CD4-positive, CD25-positive, alpha-beta regulatory T cell (primary cell): ENCODE measurements around the gene RASSF6. TPM values are rescaled to one million over a fixed set of nuclear protein-coding genes. Genes with fewer than 3 reads are reported as not detected.
"Not testable (repeated sequence)": the region's sequence is repeated elsewhere in the genome, so short reads cannot be mapped to it uniquely, and the experiment has no call there.

Experiments used
- ATAC-seq, 2 donors: fragments of 150-1000 bp; cut with Tn5 transposase; one replicate each; pipeline ENCODE4 v1.10.0; 2021; ENCODE audit warnings: low read depth in 2 of 2, moderate number of reproducible peaks in 2 of 2, moderate library complexity in 1 of 2
- DNase-seq, 3 donors: peaks; one replicate each; pipeline versions ENCODE4 v3.0.0 to v3.0.0-alpha.2; 2012 to 2022; ENCODE audit warnings: mixed read lengths in 1 of 3
- H3K27ac ChIP-seq: one replicate; pipeline ENCODE4 v1.7.0; 2013; ENCODE audit warnings: mild to moderate bottlenecking, low read length; ENCODE audit not compliant: insufficient read depth, poor library complexity, severe bottlenecking
- H3K27me3 ChIP-seq: one replicate; pipeline ENCODE4 v1.7.0; 2013; ENCODE audit warnings: low read length; ENCODE audit not compliant: control insufficient read depth, insufficient read depth
- H3K36me3 ChIP-seq: one replicate; pipeline ENCODE4 v1.7.0; 2013; ENCODE audit warnings: mild to moderate bottlenecking, low read length, moderate library complexity; ENCODE audit not compliant: control insufficient read depth, insufficient read depth
- H3K4me1 ChIP-seq: 2 replicates; pipeline ENCODE4 v1.7.0; 2013; ENCODE audit warnings: mild to moderate bottlenecking, low read length; ENCODE audit not compliant: insufficient read depth, control insufficient read depth, poor library complexity, severe bottlenecking
- H3K4me3 ChIP-seq: one replicate; pipeline ENCODE4 v1.7.0; 2013; ENCODE audit warnings: low read depth, mild to moderate bottlenecking, low read length, moderate library complexity
- H3K9me3 ChIP-seq, 2 experiments: 1 replicate in 1 of 2; 2 replicates in 1 of 2; pipeline ENCODE4 v1.7.0; 2013; ENCODE audit warnings: low read length in 2 of 2, mild to moderate bottlenecking in 1 of 2, moderate library complexity in 1 of 2; ENCODE audit not compliant: control insufficient read depth in 2 of 2
- H3K27ac Mint-ChIP-seq, 3 donors: one replicate each; pipeline ENCODE4 v1.8.0; 2020 to 2022; ENCODE audit warnings: mild to moderate bottlenecking in 3 of 3, mixed read lengths in 3 of 3, moderate library complexity in 2 of 3
- H3K27me3 Mint-ChIP-seq: one replicate; pipeline ENCODE4 v1.8.0; 2022; ENCODE audit warnings: mild to moderate bottlenecking, mixed read lengths
- H3K36me3 Mint-ChIP-seq: one replicate; pipeline ENCODE4 v1.8.0; 2020; ENCODE audit warnings: mixed read lengths
- H3K4me1 Mint-ChIP-seq, 4 donors: one replicate each; pipeline ENCODE4 v1.8.0; 2020 to 2022; ENCODE audit warnings: mixed read lengths in 4 of 4, mild to moderate bottlenecking in 1 of 4
- H3K4me3 Mint-ChIP-seq, 4 donors: one replicate each; pipeline ENCODE4 v1.8.0; 2020 to 2022; ENCODE audit warnings: mild to moderate bottlenecking in 4 of 4, mixed read lengths in 4 of 4, moderate library complexity in 3 of 4
- H3K9me3 Mint-ChIP-seq, 7 donors: one replicate each; pipeline ENCODE4 v1.8.0; 2020 to 2022; ENCODE audit warnings: mixed read lengths in 7 of 7, mild to moderate bottlenecking in 3 of 7, moderate library complexity in 2 of 7
- polyA plus RNA-seq, 4 donors: library from polyadenylated mRNA; unstranded; fragments of 300-500 nt; fragmentation: Illumina TruSeq; gene quantifications; one replicate each; pipeline ENCODE4 v1.2.3, GENCODE V29; 2021
- total RNA-seq: library from RNA; stranded (reverse); gene quantifications from one replicate; pipeline ENCODE4 v1.2.3, GENCODE V29; 2022

RASSF6 gene
- total and polyA plus RNA-seq, 5 donors from 2014 or later = 0.15 to 0.31 TPM; not detected in 3

DNA sequence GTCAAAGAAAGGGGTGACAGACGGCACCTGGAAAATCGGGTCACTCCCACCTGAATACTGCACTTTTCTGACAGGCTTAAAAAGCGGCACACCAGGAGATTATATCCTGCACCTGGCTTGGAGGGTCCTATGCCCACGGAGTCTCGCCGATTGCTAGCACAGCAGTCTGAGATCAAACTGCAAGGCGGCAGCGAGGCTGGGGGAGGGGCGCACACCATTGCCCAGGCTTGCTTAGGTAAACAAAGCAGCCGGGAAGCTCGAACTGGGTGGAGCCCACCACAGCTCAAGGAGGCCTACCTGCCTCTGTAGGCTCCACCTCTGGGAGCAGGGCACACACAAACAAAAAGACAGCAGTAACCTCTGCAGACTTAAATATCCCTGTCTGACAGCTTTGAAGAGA lies 69.4 kb downstream of the RASSF6 start:
- H3K36me3 Mint-ChIP-seq, H3K36me3 ChIP-seq, H3K9me3 ChIP-seq, ATAC-seq, H3K4me1 ChIP-seq, H3K9me3 Mint-ChIP-seq, H3K27ac Mint-ChIP-seq, H3K27me3 ChIP-seq, H3K4me3 ChIP-seq, H3K4me3 Mint-ChIP-seq, H3K27ac ChIP-seq, H3K4me1 Mint-ChIP-seq, H3K27me3 Mint-ChIP-seq, DNase-seq: not testable (repeated sequence)

DNA sequence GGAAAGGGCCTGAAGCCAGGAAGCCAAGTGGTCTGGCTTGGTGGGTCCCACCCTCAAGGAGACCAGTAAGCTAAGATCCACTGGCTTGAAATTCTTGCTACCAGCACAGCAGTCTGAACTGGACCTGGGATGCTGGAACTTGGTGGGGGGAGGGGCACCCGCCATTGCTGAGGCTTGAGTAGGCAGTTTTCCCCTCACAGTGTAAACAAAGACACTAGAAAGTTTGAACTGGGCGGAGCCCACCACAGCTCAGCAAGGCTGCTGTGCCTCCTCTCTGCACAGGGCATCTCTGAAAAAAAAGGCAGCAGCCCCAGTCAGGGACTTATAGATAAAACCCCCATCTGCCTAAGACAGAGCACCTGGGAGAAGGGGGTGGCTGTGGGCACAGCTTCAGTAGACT lies 75.6 kb downstream of the RASSF6 start:
- no peak overlapping the region for H3K4me3 Mint-ChIP-seq
- H3K27me3 Mint-ChIP-seq = no peaks in the 10 kb centered on the region
- DNase-seq = no peak
- Histone ChIP-seq H3K27ac (no peak overlapping the region), H3K4me1 (no peaks in the 10 kb centered on the region), H3K36me3 (no peaks in the 10 kb centered on the region), H3K27me3 (no peaks in the 10 kb centered on the region), H3K4me3 (no peak overlapping the region), H3K9me3 (no peaks in the 10 kb centered on the region)
- no peaks in the 10 kb centered on the region for H3K4me1 Mint-ChIP-seq
- H3K36me3 Mint-ChIP-seq = no peaks in the 10 kb centered on the region
- no peak overlapping the region for H3K27ac Mint-ChIP-seq
- ATAC-seq = no peak
- H3K9me3 Mint-ChIP-seq = peaks cover 0 to 4% (median 0%) of the 10 kb centered on the region in 7 donors

DNA sequence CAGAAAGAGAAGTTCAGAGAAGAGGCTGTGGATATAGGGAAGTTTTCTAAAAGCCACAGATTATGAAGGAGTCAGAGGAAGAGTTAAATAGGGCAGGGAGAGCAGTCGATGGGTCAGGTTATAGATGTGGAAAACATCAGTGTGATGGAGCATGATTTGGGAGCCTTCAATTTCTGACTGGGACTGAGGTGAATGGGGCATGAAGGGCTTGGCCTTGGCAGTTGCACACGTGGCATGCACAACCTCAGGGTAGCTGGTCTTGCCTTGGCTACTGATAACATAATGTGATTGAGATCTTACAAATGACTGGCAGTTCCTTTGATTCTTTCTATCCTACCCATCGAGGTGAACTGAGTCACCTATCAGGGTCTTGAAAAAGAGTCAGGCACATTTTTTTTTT lies 79.0 kb downstream of the RASSF6 start:
- no peaks in the 10 kb centered on the region for H3K36me3 Mint-ChIP-seq
- H3K4me3 ChIP-seq = no peak overlapping the region
- DNase-seq (no peak), ATAC-seq (no peak)
- H3K27me3 Mint-ChIP-seq = no peaks in the 10 kb centered on the region
- peak overlapping the region in 1 of 3 donors; percentile 6 for H3K27ac Mint-ChIP-seq
- H3K9me3 Mint-ChIP-seq = peaks cover 0 to 2% (median 0%) of the 10 kb centered on the region in 7 donors
- no peaks in the 10 kb centered on the region for H3K27me3 ChIP-seq
- H3K4me1 ChIP-seq = no peaks in the 10 kb centered on the region
- no peaks in the 10 kb centered on the region for H3K4me1 Mint-ChIP-seq
- H3K27ac ChIP-seq = no peak overlapping the region
- H3K4me3 Mint-ChIP-seq = no peak overlapping the region
- no peaks in the 10 kb centered on the region for H3K9me3 ChIP-seq
- no peaks in the 10 kb centered on the region for H3K36me3 ChIP-seq

DNA sequence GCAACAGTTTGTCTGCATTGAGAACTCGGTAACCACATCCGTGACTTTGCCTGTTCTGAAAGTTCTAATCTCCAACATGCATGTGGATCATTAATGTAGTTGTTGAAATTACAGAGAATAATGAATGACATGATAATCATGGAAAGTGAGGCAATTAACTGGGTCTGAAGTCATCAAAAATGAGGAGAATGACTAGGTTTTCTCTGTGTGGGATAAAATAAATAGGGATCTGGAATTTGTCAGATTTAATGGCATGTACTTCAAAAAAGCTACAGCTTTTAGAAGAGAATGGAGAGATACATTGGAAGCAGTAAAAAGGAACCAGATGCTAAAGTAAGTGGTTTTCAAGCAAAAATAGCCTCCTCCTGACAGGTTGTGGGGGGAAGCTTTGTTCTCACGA lies 79.4 kb downstream of the RASSF6 start:
- H3K36me3 ChIP-seq = no peaks in the 10 kb centered on the region
- no peaks in the 10 kb centered on the region for H3K27me3 Mint-ChIP-seq
- H3K27me3 ChIP-seq = no peaks in the 10 kb centered on the region
- DNase-seq (no peak), ATAC-seq (no peak)
- H3K36me3 Mint-ChIP-seq = no peaks in the 10 kb centered on the region
- H3K4me1 Mint-ChIP-seq = no peaks in the 10 kb centered on the region
- H3K27ac ChIP-seq = no peak overlapping the region
- H3K4me3 Mint-ChIP-seq = no peak overlapping the region
- no peaks in the 10 kb centered on the region for H3K9me3 ChIP-seq
- H3K4me3 ChIP-seq = no peak overlapping the region
- H3K27ac Mint-ChIP-seq = no peak overlapping the region
- H3K9me3 Mint-ChIP-seq = peaks cover 0 to 2% (median 0%) of the 10 kb centered on the region in 7 donors
- H3K4me1 ChIP-seq = no peaks in the 10 kb centered on the region

DNA sequence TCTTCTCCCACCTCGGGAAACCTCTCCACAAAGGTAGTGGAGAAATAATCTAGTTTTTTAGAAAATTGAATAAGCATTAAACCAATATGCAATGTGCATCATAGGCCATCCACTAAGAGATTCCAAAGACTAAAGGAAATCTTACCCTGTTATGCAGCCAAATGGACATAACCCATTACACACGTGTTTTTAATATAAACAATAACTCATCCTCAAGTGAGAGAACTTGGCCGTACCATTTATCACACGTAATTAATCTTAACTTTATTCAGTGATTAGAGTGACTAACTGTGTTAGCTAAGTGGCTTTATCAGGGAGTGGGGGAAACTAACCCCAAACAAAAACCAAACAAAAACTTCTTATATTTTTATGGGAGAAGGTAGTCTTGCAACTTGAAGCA lies 80.8 kb downstream of the RASSF6 start:
- H3K27ac Mint-ChIP-seq = no peak overlapping the region
- H3K4me1 ChIP-seq = no peaks in the 10 kb centered on the region
- H3K36me3 ChIP-seq = no peaks in the 10 kb centered on the region
- H3K9me3 ChIP-seq = no peaks in the 10 kb centered on the region
- no peak overlapping the region for H3K27ac ChIP-seq
- H3K27me3 Mint-ChIP-seq = no peaks in the 10 kb centered on the region
- H3K27me3 ChIP-seq = no peaks in the 10 kb centered on the region
- no peak for ATAC-seq
- H3K9me3 Mint-ChIP-seq = peaks cover 0 to 2% (median 0%) of the 10 kb centered on the region in 7 donors
- H3K4me3 ChIP-seq = no peak overlapping the region
- no peaks in the 10 kb centered on the region for H3K4me1 Mint-ChIP-seq
- no peak for DNase-seq
- H3K36me3 Mint-ChIP-seq = no peaks in the 10 kb centered on the region
- no peak overlapping the region for H3K4me3 Mint-ChIP-seq

DNA sequence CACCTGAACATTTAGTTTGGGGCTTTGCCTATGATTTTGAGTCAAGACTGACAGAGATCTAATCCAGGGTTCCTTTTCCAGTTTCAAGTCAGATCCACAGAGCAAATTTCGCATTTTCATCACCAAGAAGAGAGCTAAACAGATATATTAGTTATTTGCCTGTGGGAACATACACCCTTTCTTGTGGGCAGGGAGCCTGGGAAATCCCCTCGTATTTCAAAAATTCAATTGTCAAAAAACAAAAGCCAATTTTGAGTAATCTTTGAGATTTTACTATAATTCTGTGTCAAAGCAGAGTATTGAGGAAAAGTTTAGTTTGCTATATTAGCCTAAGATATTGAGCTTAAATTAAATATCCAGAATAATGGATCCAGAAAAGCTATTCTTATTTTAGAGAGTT lies 82.1 kb downstream of the RASSF6 start:
- Mint-ChIP-seq H3K4me3 (no peak overlapping the region), H3K36me3 (no peaks in the 10 kb centered on the region), H3K4me1 (no peaks in the 10 kb centered on the region), H3K9me3 (peaks cover 0 to 2% (median 0%) of the 10 kb centered on the region in 7 donors), H3K27me3 (no peaks in the 10 kb centered on the region), H3K27ac (no peak overlapping the region)
- Histone ChIP-seq H3K4me1 (no peaks in the 10 kb centered on the region), H3K4me3 (no peak overlapping the region), H3K27me3 (no peaks in the 10 kb centered on the region), H3K36me3 (no peaks in the 10 kb centered on the region), H3K9me3 (no peaks in the 10 kb centered on the region), H3K27ac (no peak overlapping the region)
- ATAC-seq (no peak), DNase-seq (no peak)

DNA sequence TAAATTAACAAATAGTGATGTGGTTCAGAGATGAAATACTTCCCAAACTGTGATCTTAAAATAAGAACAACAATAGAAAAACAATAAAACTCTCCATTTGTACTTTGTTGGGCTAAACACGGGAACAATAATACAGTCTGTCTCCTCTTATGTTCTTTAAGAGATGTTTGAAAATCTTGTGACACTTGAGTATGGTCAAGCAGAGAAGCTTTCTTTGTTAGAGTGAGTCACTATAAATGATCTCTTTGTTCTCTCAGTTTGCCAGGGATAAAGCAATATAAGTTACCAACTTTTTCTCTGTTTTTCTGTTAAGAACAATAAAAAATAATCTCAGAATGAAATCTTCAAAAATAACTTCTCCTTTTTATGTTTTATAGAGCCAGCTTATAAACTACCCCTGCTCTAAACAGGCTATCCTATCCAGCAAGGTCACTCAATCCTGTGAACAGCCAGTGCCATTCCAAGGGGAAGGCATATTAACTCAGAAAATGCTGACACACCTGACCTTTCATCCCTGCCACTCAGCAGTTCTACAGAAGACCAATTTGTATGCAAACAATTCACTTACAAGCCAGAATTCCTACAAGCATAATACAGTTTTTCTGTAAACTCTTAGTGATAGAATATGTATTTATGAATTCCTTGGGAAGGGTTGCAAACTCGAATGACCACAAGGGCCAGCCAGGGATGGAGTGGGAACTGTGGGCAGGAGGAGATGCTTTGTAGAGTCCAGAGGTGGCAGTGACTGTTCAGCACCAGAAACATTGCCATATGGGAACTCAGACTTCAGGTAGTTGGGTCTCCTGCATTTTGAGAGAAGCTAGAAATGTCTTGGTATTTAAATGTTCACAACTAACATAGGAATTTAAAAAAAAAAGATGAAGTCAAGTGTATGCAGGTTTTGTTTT lies 86.5 kb downstream of the RASSF6 start:
- H3K4me1 Mint-ChIP-seq = no peaks in the 10 kb centered on the region
- Histone ChIP-seq H3K27ac (no peak overlapping the region), H3K36me3 (no peaks in the 10 kb centered on the region), H3K27me3 (no peaks in the 10 kb centered on the region), H3K4me1 (no peaks in the 10 kb centered on the region), H3K9me3 (no peaks in the 10 kb centered on the region), H3K4me3 (no peak overlapping the region)
- no peaks in the 10 kb centered on the region for H3K27me3 Mint-ChIP-seq
- ATAC-seq (no peak), DNase-seq (no peak)
- no peak overlapping the region for H3K4me3 Mint-ChIP-seq
- H3K27ac Mint-ChIP-seq = no peak overlapping the region
- H3K9me3 Mint-ChIP-seq = peaks cover 0 to 1% (median 0%) of the 10 kb centered on the region in 7 donors
- no peaks in the 10 kb centered on the region for H3K36me3 Mint-ChIP-seq

DNA sequence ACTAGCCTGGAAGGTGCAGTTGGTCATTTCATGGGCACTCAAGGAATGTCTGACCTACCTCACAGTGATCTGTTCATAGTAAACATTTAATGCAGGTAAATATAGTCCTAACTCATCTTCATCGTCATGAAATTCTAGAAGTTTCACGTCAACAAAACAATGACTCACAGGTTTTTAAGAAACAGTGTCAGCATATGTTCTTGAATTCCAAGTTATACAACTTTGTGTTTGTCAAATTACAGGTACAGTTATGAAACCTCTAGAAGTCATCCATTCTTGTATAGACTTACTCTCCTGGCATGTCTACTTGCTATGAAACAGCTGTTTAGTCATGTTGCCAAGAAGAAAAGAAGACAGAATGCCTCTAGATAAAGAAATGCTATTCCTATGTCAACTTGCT lies 92.1 kb downstream of the RASSF6 start:
- Histone ChIP-seq H3K36me3 (no peaks in the 10 kb centered on the region), H3K9me3 (no peaks in the 10 kb centered on the region), H3K4me3 (no peak overlapping the region), H3K27ac (no peak overlapping the region), H3K4me1 (no peaks in the 10 kb centered on the region), H3K27me3 (no peaks in the 10 kb centered on the region)
- ATAC-seq (no peak), DNase-seq (no peak)
- Mint-ChIP-seq H3K27me3 (no peaks in the 10 kb centered on the region), H3K4me1 (no peaks in the 10 kb centered on the region), H3K9me3 (peaks cover 0 to 1% (median 0%) of the 10 kb centered on the region in 7 donors), H3K36me3 (no peaks in the 10 kb centered on the region), H3K27ac (no peak overlapping the region), H3K4me3 (no peak overlapping the region)
